ENCODE results near the gene JAZF1. TPM values are rescaled to one million over a fixed set of nuclear protein-coding genes. Genes with fewer than 3 reads are reported as not detected.

The JAZF1 gene
- total and polyA plus RNA-seq, 2 of the 4 experiments (the other 2 are of a cell fraction), result 8.4 to 10.5 TPM

GRCh38 chr7:28077616-28078015 is 103.0 kb downstream of the JAZF1 start:
- peaks cover 6% of the 10 kb centered on the region; the same call in 1 of the 2 replicates for H4K20me1 ChIP-seq (ENCODE audit: insufficient read depth, low read length)
- DNase-seq, result no peak
- H3K27me3 ChIP-seq (ENCODE audit: control insufficient read depth, insufficient read depth, low read length), result no peaks in the 10 kb centered on the region
- TF ChIP-seq USF2 (IDR thresholded peaks at IDR 0.05; ENCODE audit: low read depth, low read length), result no peak
- TF ChIP-seq ELK1 (IDR thresholded peaks at IDR 0.05; ENCODE audit: borderline replicate concordance, low read depth, low read length), result no peak
- TF ChIP-seq RFX5 (IDR thresholded peaks at IDR 0.05; ENCODE audit: low read depth, low read length), result no peak
- no peak for TF ChIP-seq RAD21 (IDR thresholded peaks at IDR 0.05; ENCODE audit: low read length)
- no peak for TF ChIP-seq BHLHE40 (IDR thresholded peaks at IDR 0.05; ENCODE audit: low read depth, low read length)
- TF ChIP-seq MXI1 (IDR thresholded peaks at IDR 0.05; ENCODE audit: borderline replicate concordance, low read depth, low read length), result no peak
- TF ChIP-seq FOS (IDR thresholded peaks at IDR 0.05; ENCODE audit: low read depth, low read length), result no peak
- no peak for TF ChIP-seq POLR2A (IDR thresholded peaks at IDR 0.05; ENCODE audit: low read depth, low read length)
- no peak for TF ChIP-seq SMC3 (IDR thresholded peaks at IDR 0.05; ENCODE audit: low read depth, low read length)
- TF ChIP-seq MAZ (IDR thresholded peaks at IDR 0.05; ENCODE audit: borderline replicate concordance, low read depth, low read length), result no peak
- no peak for TF ChIP-seq CHD1 (IDR thresholded peaks at IDR 0.05; ENCODE audit: low read depth, low read length)
- no peak for TF ChIP-seq CEBPB (IDR thresholded peaks at IDR 0.05; ENCODE audit: low read depth, low read length)
- TF ChIP-seq RCOR1 (IDR thresholded peaks at IDR 0.05; ENCODE audit: insufficient replicate concordance, low read length), result no peak
- no peak for TF ChIP-seq NFE2L2 (IDR thresholded peaks at IDR 0.05; ENCODE audit: low read depth, low read length)
- no peak for TF ChIP-seq CTCF (conservative IDR thresholded peaks at IDR 0.05; ENCODE audit: low read depth, low read length)
- no peak for TF ChIP-seq MAFK (IDR thresholded peaks at IDR 0.05; ENCODE audit: low read depth, low read length)
- ATAC-seq (ENCODE audit: low read depth), result no peak
- 0 out of 2 replicates have a peak, but pooled peaks cover 5% of the 10 kb centered on the region for H3K9me1 ChIP-seq (ENCODE audit: insufficient read depth, low read length)
- no peak overlapping the region for H3K4ac ChIP-seq (ENCODE audit: low read depth, low read length)
- H2AK9ac ChIP-seq (replicated peaks; ENCODE audit: low read depth, low read length, poor library complexity), result no peak overlapping the region
- no TSS peak for BruUV-seq (replicated peaks)
- no peak overlapping the region for H2BK5ac ChIP-seq (ENCODE audit: low read depth, low read length, poor library complexity, severe bottlenecking)
- H3K9ac ChIP-seq (ENCODE audit: low read depth, low read length), result no peak overlapping the region
- no peak overlapping the region for H3K23ac ChIP-seq (ENCODE audit: low read depth, low read length)
- H3K18ac ChIP-seq (ENCODE audit: low read depth, low read length), result no peak overlapping the region
- H3K4me2 ChIP-seq (ENCODE audit: low read depth, low read length), result no peak overlapping the region
- CTCF ChIA-PET, result interaction anchor here (0.6 to 2.4 kb wide), 10 partner anchors 8 to 1682 kb away, joined by 3 to 33 read pairs (median 3); no protein-coding TSS in a partner anchor
- H4K91ac ChIP-seq (ENCODE audit: insufficient read depth, low read depth, low read length), result no peak overlapping the region
- no CpG with 5 or more reads among the region's 2 CpGs for WGBS, 2 experiments (ENCODE audit: extremely low coverage in 2 of 2, insufficient read length in 1 of 2)
- no peak overlapping the region for H3K14ac ChIP-seq (replicated peaks; ENCODE audit: low read depth, low read length)
- no peak overlapping the region for H2AFZ ChIP-seq (replicated peaks; ENCODE audit: low read length, poor library complexity)
- H3K4me1 ChIP-seq (ENCODE audit: control insufficient read depth, insufficient read depth, low read length), result peaks cover 9% of the 10 kb centered on the region
- in situ Hi-C loops (cut with MboI; ENCODE audit: low sequenced_read_pairs) (loop anchor here (10.0 kb wide), 1 partner anchor 883 kb away; no protein-coding TSS in a partner anchor), dilution Hi-C loops (cut with HindIII; ENCODE audit: low sequenced_read_pairs, unreplicated experiment) (no loop called here), intact Hi-C loops (cut with micrococcal nuclease) (loop anchor here (5.0 kb wide), 3 partner anchors 35 to 880 kb away; no protein-coding TSS in a partner anchor)
- H3K79me1 ChIP-seq (ENCODE audit: low read depth in 1 of 2, low read length in 2 of 2), result peaks cover 20 to 57% of the 10 kb centered on the region in 2 experiments
- H3K56ac ChIP-seq (ENCODE audit: extremely low read depth, insufficient read depth, low read length), result no peak overlapping the region
- POLR2A ChIA-PET (ENCODE audit: unreplicated experiment), result no interaction called here
- H4K8ac ChIP-seq (ENCODE audit: low read depth in 2 of 2, low read length in 2 of 2), result no peak overlapping the region
- H2BK120ac ChIP-seq (ENCODE audit: low read depth, low read length), result no peak overlapping the region
- no peak overlapping the region for H2BK15ac ChIP-seq (ENCODE audit: low read depth, low read length)
- H3K27ac ChIP-seq (ENCODE audit: insufficient read depth, low read length), result no peak overlapping the region
- H2AK5ac ChIP-seq (ENCODE audit: low read depth, low read length), result no peak overlapping the region
- H3K4me3 ChIP-seq (ENCODE audit: insufficient read depth, low read depth, low read length), result no peak overlapping the region
- no peak overlapping the region for H4K5ac ChIP-seq (ENCODE audit: low read depth, low read length)
- no peak overlapping the region; the same call in 1 of the 2 replicates for H2BK20ac ChIP-seq (ENCODE audit: low read depth, low read length)
- H3K36me3 ChIP-seq (ENCODE audit: control insufficient read depth, insufficient read depth, low read length), result no peaks in the 10 kb centered on the region
- H3K9me3 ChIP-seq (ENCODE audit: control insufficient read depth, insufficient read depth, low read length), result no peaks in the 10 kb centered on the region

Measured in IMR-90 (cell line).